ENCODE results near the gene SUZ12. TPM values are rescaled to one million over a fixed set of nuclear protein-coding genes. Genes with fewer than 3 reads are reported as not detected.

Gene SUZ12
- total and polyA plus RNA-seq, 9 of the 15 experiments (the other 6 are each of a cell fraction or from before 2014, with no cell fraction given): 19.5 to 64.3 (median 47.2) TPM

- no peak for TF ChIP-seq EWSR1 (IDR thresholded peaks at IDR 0.05; ENCODE audit: borderline replicate concordance, low read depth, partially characterized antibody)
- TF ChIP-seq ZNF766 (CRISPR knock-in tag; conservative IDR thresholded peaks at IDR 0.05): no peak
- TF ChIP-seq ID3 (CRISPR knock-in tag; IDR thresholded peaks at IDR 0.05): no peak
- no peak for TF ChIP-seq ID3 (tag; IDR thresholded peaks at IDR 0.05)
- TF ChIP-seq HDAC1 (IDR thresholded peaks at IDR 0.05): peak in 1 of 2 experiments; percentile 29; a peak in 1 of 4 replicates
- TF ChIP-seq, protein P1, sequence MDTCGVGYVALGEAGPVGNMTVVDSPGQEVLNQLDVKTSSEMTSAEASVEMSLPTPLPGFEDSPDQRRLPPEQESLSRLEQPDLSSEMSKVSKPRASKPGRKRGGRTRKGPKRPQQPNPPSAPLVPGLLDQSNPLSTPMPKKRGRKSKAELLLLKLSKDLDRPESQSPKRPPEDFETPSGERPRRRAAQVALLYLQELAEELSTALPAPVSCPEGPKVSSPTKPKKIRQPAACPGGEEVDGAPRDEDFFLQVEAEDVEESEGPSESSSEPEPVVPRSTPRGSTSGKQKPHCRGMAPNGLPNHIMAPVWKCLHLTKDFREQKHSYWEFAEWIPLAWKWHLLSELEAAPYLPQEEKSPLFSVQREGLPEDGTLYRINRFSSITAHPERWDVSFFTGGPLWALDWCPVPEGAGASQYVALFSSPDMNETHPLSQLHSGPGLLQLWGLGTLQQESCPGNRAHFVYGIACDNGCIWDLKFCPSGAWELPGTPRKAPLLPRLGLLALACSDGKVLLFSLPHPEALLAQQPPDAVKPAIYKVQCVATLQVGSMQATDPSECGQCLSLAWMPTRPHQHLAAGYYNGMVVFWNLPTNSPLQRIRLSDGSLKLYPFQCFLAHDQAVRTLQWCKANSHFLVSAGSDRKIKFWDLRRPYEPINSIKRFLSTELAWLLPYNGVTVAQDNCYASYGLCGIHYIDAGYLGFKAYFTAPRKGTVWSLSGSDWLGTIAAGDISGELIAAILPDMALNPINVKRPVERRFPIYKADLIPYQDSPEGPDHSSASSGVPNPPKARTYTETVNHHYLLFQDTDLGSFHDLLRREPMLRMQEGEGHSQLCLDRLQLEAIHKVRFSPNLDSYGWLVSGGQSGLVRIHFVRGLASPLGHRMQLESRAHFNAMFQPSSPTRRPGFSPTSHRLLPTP (IDR thresholded peaks at IDR 0.05; ENCODE audit: borderline replicate concordance, extremely low read depth, insufficient read length): no peak
- TF ChIP-seq MTA3 (IDR thresholded peaks at IDR 0.05; ENCODE audit: borderline replicate concordance): peak; percentile 47; the same call in 1 of the 2 replicates
- TF ChIP-seq ZNF311 (CRISPR knock-in tag; IDR thresholded peaks at IDR 0.05): no peak
- peak; percentile 61 for TF ChIP-seq NFE2 (IDR thresholded peaks at IDR 0.05; ENCODE audit: low read depth)
- no peak for TF ChIP-seq POLR2H (tag; IDR thresholded peaks at IDR 0.05; ENCODE audit: low read depth)
- no peak for TF ChIP-seq RBM39 (optimal IDR thresholded peaks at IDR 0.05; ENCODE audit: low read depth, low read length)
- 0 out of 2 replicates have a peak, but pooled peaks have one; percentile 33 for TF ChIP-seq ZNF316 (IDR thresholded peaks at IDR 0.05)
- 0 out of 2 replicates have a peak, but pooled peaks have one; percentile 1 for TF ChIP-seq CBX1 (IDR thresholded peaks at IDR 0.05; ENCODE audit: low read depth)
- TF ChIP-seq ZNF589 (CRISPR knock-in tag; IDR thresholded peaks at IDR 0.05; ENCODE audit: low read depth): no peak
- no peak for TF ChIP-seq U2AF2 (optimal IDR thresholded peaks at IDR 0.05; ENCODE audit: low read depth, low read length)
- TF ChIP-seq EZH2 (IDR thresholded peaks at IDR 0.05; ENCODE audit: borderline replicate concordance, low read depth, low read length): no peak
Measured at GRCh38 chr17:32007463-32008298, 70.9 kb downstream of the SUZ12 start (continued).

Measured in K562 (cell line).